Ovary (tissue), 9 donors: ENCODE data around the gene SLIT3. TPM values are rescaled to one million over a fixed set of nuclear protein-coding genes. Genes with fewer than 3 reads are reported as not detected.
A peak's percentile ranks its signal among the peaks of the same experiment; 100 is the strongest.

Experiments
- DNase-seq, 5 donors: peaks; one replicate each; pipeline ENCODE4 v3.0.0-alpha.2; 2019 to 2020
- H3K27ac ChIP-seq, 2 donors: fragments of 200-600 bp; one replicate each; pipeline versions ENCODE4 v1.5.1 to v1.8.0; 2019 to 2022
- H3K27me3 ChIP-seq: fragments of 200-600 bp; one replicate; pipeline ENCODE4 v1.8.0; 2022
- H3K36me3 ChIP-seq: fragments of 200-600 bp; sonication (generic); one replicate; pipeline ENCODE4 v1.5.1; 2019
- H3K4me1 ChIP-seq: one replicate; pipeline ENCODE4 v1.8.1; 2013; ENCODE audit warnings: mild to moderate bottlenecking, moderate library complexity; ENCODE audit not compliant: insufficient read depth
- H3K4me3 ChIP-seq: fragments of 200-600 bp; sonication (generic); one replicate; pipeline ENCODE4 v1.5.1; 2017
- H3K9me3 ChIP-seq, 2 donors: fragments of 200-600 bp in 1 of 2; sonication (generic) in 1 of 2; one replicate each; pipeline versions ENCODE4 v1.5.1 to v1.8.1; 2013 to 2019; ENCODE audit warnings: mild to moderate bottlenecking in 1 of 2, moderate library complexity in 1 of 2
- CTCF ChIP-seq, 3 donors: fragments of 450-650 bp in 2 of 3; fragments of 200-600 bp in 1 of 3; IDR thresholded peaks; one replicate each; pipeline versions ENCODE4 v1.5.1 to v1.8.0; 2016 to 2022; ENCODE audit warnings: antibody characterized with exemption in 3 of 3, mild to moderate bottlenecking in 1 of 3
- EP300 ChIP-seq: sonication (generic); formaldehyde crosslinking; IDR thresholded peaks from one replicate; pipeline ENCODE4 v1.6.1; 2017; ENCODE audit warnings: antibody characterized with exemption
- POLR2A ChIP-seq: fragments of 450-650 bp; IDR thresholded peaks from one replicate; pipeline ENCODE4 v1.6.1; 2017; ENCODE audit warnings: antibody characterized with exemption, mild to moderate bottlenecking, moderate library complexity
- WGBS, 3 donors: extraction: QIAGEN DNeasy Blood & Tissue Kit in 1 of 3; methylation state at CpG; one replicate each; pipeline versions ENCODE4 v1.1.5 to v1.1.7; 2013 to 2017; 5-methylcytosine and 5-hydroxymethylcytosine counted together
- intact Hi-C, 4 donors: fragments of 100-400 bp; cut with DNase I; formaldehyde crosslinking; loops; one replicate each; pipeline versions ENCODE4 v1.11.0 to v1.15.1; 2022 to 2023
- polyA plus RNA-seq, 2 donors: library from polyadenylated mRNA; stranded (reverse); fragments of 200-250 nt in 1 of 2; fragments of 350-450 nt in 1 of 2; fragmentation: Illumina TruSeq in 1 of 2; extraction: RNeasy Lipid Tissue Mini Kit (QIAGEN cat#74804) in 1 of 2; gene quantifications; one replicate each; pipeline ENCODE4 v1.2.3, GENCODE V29; 2013 to 2014
- total RNA-seq, 7 donors: library from RNA; depleted of rRNA in 2 of 7; stranded (reverse); fragments of >200 nt in 2 of 7; fragmentation: NEBNext Ultra II Directional in 3 of 7; extraction: Animal tissue kit (Norgen Biotek cat#: 25700) in 3 of 7; gene quantifications; one replicate each; pipeline versions ENCODE4 v1.1.0 to v1.2.4, GENCODE V29; 2016 to 2023
- donor health status: DM: no; HTN: no; CAD: no; lungs with moderate emphysema.
- donor health status: DM: no; HTN: no; CAD: no.
- donor health status: Bipolar disorder and iron deficiency.
- donor health status: DM: yes; HTN: yes; CAD: no.
- donor health status: DM: no; HTN: no; CAD: no.
- donor health status: DM: yes; HTN: yes; CAD: no.

SLIT3 gene
- total and polyA plus RNA-seq, 9 donors: 10.3 to 106 (median 24.4) TPM

GRCh38 chr5:169299191-169299662 is 1.7 kb downstream of the SLIT3 start:
- peak overlapping the region; percentile 66 for H3K4me3 ChIP-seq
- H3K27ac ChIP-seq: peak overlapping the region in 1 of 2 donors; percentile 73
- DNase-seq: peak in 1 of 5 donors; percentile 32
- intact Hi-C loops: no loop called here
- no peak for TF ChIP-seq POLR2A
- TF ChIP-seq EP300: no peak
- no peak for TF ChIP-seq CTCF (IDR thresholded peaks at IDR 0.05)
- peaks cover 3% of the 10 kb centered on the region for H3K4me1 ChIP-seq
- WGBS, 3 donors: 28 to 39% (median 35%) methylated on average over 7 of the region's 7 CpGs
- H3K36me3 ChIP-seq: no peaks in the 10 kb centered on the region
- no peaks in the 10 kb centered on the region for H3K9me3 ChIP-seq
- no peaks in the 10 kb centered on the region for H3K27me3 ChIP-seq

GRCh38 chr5:169298193-169298592 is 2.7 kb downstream of the SLIT3 start:
- 83 to 88% (median 88%) methylated on average over 6 of the region's 6 CpGs for WGBS, 3 donors
- H3K4me3 ChIP-seq: no peak overlapping the region
- no peak overlapping the region for H3K27ac ChIP-seq
- intact Hi-C loops: no loop called here
- no peak for DNase-seq
- H3K27me3 ChIP-seq: no peaks in the 10 kb centered on the region
- H3K4me1 ChIP-seq: peaks cover 3% of the 10 kb centered on the region
- TF ChIP-seq EP300: no peak
- no peak for TF ChIP-seq POLR2A
- no peak for TF ChIP-seq CTCF (IDR thresholded peaks at IDR 0.05)
- no peaks in the 10 kb centered on the region for H3K9me3 ChIP-seq
- no peaks in the 10 kb centered on the region for H3K36me3 ChIP-seq

GRCh38 chr5:169296419-169297143 is 4.4 kb downstream of the SLIT3 start:
- Histone ChIP-seq H3K4me3 (no peak overlapping the region), H3K27ac (no peak overlapping the region), H3K36me3 (no peaks in the 10 kb centered on the region), H3K27me3 (no peaks in the 10 kb centered on the region), H3K4me1 (peaks cover 3% of the 10 kb centered on the region), H3K9me3 (no peaks in the 10 kb centered on the region)
- intact Hi-C loops: no loop called here
- 45 to 59% (median 56%) methylated on average over 14 of the region's 14 CpGs for WGBS, 3 donors
- TF ChIP-seq POLR2A: no peak
- no peak for TF ChIP-seq EP300
- no peak for TF ChIP-seq CTCF (IDR thresholded peaks at IDR 0.05)
- DNase-seq: no peak

- no peaks in the 10 kb centered on the region for H3K4me1 ChIP-seq
- H3K9me3 ChIP-seq: no peaks in the 10 kb centered on the region
- TF ChIP-seq EP300 (no peak), CTCF (IDR thresholded peaks at IDR 0.05) (no peak), POLR2A (no peak)
- no peaks in the 10 kb centered on the region for H3K36me3 ChIP-seq
- WGBS, 3 donors: 74 to 82% (median 80%) methylated on average over 8 of the region's 8 CpGs
- H3K27ac ChIP-seq: no peak overlapping the region
- intact Hi-C loops: no loop called here
- no peak for DNase-seq
- H3K27me3 ChIP-seq: no peaks in the 10 kb centered on the region
- no peak overlapping the region for H3K4me3 ChIP-seq
These were observed 5.6 kb downstream of the SLIT3 start for GRCh38 chr5:169295306-169295705.
